AML-193 (cell line): ENCODE data around the gene HSD17B7.
"Not testable (repeated sequence)": the region's sequence is repeated elsewhere in the genome, so short reads cannot be mapped to it uniquely, and the experiment has no call there.

Source experiments
- DNase-seq, 2 experiments: peaks; one replicate each; lab custom pipeline; 2025; lab: John Stamatoyannopoulos, UW

The HSD17B7 gene, protein sequence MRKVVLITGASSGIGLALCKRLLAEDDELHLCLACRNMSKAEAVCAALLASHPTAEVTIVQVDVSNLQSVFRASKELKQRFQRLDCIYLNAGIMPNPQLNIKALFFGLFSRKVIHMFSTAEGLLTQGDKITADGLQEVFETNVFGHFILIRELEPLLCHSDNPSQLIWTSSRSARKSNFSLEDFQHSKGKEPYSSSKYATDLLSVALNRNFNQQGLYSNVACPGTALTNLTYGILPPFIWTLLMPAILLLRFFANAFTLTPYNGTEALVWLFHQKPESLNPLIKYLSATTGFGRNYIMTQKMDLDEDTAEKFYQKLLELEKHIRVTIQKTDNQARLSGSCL

DNA sequence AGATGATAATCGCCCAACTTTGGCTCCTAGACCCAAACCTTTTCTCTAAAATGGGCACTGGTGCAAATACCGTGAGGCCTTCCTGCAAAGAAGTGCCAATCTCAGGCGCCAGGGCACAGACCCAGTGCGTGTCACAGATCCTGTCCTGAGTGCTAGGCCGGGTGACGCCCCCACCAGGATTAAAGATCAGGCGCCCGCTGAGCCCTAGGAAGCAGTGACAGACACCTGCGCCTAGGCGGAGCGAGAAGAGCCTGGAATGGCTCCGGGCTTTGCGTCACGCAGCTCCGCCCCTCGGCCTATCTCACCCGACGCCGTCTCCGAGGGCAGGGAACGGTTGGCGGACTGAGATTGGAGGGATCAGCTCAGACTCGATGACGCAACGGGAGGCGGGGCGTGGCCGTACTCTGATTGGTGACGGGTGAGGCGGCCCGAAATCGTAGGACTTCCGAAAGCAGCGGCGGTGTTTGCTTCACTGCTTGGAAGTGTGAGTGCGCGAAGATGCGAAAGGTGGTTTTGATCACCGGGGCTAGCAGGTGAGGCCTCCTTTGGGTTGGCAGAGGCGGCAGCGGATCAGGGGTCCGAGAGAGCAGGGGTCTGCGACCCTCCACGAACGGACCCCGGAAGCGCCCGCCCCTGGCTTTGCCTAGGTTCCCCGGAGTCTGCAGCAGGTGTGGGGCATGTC, at the start of gene HSD17B7:
HSD17B7 (plus strand) TSS at position 400 of the 682 bp plus-strand sequence; CDS start at position 499, 99 bp downstream.
- peak; percentile 35 to 49 for DNase-seq

DNA sequence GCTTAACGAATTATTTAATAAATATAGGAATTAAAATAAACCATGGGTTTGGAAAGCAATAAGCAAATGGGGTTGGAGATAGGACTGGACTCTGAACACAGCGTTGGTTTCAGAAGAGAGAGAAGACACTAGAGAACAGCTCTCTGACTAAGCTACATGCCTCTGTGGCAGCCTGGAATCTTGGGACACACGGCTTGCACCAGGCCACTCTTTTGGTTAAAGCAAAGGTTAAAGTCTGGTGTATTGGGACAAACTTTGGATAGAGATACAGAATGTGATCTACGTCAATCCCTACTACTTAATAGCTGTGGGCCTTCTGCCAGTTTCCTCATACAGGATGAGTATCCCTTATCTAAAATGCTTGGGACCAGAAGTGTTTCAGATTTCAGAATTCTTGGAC, 49.7 kb upstream of the HSD17B7 start:
- no peak for DNase-seq

DNA sequence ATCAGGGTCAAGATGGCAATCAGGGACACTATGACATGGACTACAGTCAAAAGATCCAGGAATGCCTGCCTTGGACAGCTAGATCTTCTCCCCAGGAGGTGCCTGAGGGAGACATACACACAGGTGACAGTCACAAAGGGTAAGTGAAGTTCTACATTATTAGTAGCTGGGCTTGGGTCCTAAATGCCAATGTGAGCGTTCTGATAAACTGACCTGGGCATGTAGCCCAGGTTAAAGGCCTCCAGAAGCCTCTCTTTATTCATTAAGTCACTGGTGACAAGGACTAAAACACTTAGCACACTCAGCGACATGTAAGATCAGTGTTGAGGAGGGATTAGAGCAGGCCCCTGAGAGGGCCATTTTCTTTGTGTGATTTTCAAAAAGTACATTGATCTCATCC, 48.9 kb upstream of the HSD17B7 start:
- no peak for DNase-seq

DNA sequence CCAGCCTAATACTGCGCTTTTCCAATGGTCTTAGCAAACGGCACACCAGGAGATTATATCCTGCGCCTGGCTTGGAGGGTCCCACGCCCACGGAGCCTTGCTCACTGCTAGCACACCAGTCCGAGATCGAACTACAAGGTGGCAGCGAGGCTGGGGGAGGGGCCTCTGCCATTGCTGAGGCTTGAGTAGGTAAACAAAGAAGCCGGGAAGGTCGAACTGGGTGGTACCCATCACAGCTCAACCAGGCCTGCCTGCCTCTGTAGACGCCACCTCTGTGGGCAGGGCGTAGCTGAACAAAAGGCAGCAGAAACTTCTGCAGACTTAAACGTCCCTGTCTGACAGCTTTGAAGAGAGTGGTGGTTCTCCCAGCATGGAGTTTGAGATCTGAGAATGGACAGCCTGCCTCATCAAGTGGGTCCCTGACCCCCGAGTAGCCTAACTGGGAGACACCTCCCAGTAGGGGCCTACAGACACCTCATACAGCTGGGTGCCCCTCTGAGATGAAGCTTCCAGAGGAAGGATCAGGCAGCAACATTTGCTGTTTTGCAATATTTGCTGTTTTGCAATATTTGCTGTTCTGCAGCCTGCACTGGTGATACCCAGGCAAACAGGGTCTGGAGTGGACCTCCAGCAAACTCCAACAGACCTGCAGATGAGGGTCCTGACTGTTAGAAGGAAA, 44.1 kb upstream of the HSD17B7 start:
- not testable (repeated sequence) for DNase-seq

DNA sequence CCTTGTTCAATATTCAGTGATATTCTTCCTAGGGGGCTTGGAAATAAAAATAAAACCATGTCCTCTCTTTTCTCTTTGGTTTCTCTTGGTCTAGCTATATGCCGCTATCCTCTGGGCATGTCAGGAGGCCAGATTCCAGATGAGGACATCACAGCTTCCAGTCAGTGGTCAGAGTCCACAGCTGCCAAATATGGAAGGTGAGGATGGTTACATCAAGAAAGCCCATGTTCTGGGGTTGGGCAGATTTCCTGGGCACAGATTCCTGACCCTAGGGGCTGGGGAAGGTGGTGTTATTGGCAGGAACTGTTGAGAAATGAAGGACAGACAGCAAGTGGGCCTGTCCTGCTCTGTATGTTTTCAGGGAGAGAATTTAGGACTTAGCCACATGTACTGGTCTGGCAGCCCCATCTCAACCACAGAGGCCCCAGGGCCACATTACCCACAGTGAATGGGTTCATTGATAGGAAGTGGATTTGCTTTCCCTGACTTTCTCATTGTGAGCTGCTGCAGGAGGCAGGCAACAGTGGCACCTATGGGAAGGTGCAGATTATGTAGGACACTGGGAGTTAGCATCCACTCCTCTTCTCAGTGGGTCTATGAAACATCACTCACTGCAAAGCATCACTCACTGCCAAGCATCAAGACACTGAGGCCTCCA, 37.4 kb upstream of the HSD17B7 start:
- no peak for DNase-seq

DNA sequence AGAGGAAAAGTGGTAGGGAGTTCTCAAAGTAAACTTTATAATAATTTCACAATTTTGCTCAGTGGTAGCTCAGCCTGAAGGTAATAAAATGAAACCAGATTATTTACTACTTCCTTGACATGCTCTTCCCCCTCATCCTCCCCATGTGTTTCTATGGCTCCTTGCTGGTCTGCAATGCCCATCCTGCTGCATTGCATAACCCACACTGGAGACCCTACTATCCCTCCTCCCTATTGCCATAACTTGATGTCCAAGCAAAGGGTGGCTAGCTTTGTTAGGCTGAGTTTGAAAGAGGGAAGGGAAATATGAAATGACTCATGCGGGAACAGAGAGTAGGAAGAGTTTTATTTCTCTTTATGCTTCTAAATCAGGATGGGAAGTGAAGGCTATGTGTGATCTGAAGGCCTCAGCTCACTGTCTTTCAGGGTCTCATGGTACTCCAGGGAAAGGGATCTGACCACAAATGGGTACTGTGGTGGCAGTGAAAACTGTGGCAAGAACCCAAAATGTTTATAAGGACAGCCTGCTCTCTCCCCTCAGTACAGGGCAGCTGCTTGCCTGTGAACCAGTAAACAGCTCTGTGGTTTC, 36.4 kb upstream of the HSD17B7 start:
- no peak for DNase-seq

DNA sequence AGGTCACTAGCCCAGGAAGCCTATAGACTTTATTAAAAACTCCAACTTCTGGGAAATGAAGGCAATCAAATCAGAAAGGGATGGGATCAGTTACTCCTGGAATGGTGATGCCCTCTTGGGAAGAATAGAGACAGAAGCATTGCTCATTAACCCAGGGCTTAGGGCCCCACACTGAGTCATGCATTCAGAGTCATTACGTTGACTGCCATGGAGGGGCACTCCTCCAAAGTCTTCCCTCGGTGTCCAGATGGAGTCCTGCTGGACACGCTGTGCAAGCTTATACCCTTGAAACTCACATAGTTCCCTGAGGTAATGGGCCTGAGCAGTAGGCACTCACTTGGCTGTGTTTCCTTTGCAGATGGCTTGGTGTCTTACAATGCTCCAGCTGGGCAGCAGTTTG, 35.2 kb upstream of the HSD17B7 start:
- DNase-seq, result no peak

DNA sequence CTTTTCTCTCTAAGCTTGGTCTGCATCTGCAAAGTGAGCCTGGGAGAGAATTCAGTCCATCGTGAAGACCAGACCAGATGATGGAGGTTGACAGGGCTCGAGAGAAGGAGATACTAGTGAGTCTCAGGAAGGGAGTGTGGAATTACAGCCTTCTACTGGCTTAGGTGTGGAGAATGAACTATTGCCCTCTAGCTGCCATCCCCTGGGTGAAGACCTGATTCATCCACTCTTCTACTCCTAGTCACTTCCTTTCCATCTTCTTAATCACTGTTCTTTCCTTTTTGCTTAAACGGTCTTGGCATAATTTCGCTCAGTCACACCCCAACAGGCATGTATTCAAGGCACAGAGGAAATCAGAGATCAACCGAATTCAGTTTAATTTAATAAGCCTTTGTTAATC, 34.0 kb upstream of the HSD17B7 start:
- DNase-seq, result no peak

DNA sequence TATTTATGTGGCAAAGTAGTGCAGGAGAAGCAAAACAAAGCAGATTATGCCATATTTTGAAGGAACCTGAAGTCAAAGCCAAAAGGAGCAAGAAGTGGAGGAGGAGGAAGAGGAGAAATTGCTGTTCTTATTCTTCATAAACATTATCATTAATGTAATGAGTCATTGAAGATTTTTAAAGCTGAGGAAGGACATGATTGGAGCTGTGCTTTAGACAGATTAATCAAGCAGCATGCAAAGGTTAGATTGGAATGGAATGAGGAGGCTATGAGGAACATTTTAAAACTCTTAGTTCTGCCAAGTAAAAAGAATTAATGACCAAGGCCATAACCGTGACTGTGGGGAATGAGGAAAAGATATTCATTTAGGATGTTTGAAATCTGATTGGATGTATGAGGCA, 33.0 kb upstream of the HSD17B7 start:
- DNase-seq, result no peak

DNA sequence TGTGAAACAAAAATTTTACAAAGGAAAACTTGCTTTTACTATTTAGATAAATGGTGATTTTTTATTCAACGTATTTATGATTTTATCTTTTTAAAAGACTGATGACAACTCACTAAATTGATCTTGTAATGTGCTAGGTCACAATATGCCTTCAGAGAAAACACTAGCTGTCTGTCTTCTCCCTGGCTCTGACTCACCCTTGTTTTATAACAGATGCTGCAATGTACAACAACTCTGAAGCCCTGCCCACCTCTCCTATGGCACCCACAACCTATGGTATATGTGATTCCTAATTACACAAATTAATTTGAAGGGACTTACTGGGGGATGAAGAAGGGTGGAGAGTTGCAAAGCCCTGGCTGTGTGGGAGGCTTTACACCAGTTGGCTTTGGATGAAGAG, 24.7 kb upstream of the HSD17B7 start:
- no peak for DNase-seq

DNA sequence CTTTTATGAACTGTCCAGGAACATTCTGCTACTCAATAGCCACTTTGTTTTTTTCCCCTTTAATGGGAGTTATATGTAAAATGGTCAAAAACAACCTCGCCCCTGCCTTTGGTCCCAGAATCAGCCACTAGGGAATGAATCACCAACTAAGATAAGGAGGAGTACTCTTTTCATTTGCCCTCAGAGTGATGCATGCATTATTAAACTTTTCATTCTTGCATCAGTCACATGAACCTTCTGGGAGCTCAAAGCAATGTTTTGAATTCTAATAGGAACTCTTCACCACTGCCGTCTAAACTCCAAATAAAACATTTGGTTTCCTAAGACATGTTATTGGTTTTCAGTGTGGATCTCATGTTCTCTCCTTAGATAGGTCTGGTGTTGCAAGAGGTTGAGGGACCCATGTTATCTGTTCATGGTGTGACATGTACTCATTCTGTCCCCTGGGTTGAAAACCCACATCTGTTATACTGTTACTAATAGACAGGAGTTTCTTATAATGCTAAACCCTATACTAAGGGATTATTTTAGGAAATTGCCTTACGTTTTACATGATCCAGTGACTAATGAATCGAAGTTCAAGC, 17.8 kb upstream of the HSD17B7 start:
- no peak for DNase-seq

DNA sequence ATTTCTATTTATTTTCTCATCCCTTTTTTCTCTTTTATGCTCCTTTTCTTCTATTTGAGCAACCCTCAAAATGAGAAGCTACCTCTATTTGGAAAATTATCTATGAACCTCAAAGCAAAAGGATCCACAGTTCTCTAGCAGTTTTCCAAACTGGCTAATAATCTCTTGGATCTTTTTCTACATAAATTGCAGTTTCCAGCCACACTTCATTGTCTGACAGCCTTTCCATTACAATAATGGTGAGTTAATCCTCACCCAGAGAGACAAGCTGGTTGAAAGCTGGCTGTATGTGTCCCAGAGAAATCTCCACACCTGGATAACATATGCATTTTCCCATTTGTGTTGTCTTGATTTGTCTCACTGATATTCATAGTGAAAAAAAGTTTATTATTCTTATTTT, 16.5 kb upstream of the HSD17B7 start:
- DNase-seq, result no peak

DNA sequence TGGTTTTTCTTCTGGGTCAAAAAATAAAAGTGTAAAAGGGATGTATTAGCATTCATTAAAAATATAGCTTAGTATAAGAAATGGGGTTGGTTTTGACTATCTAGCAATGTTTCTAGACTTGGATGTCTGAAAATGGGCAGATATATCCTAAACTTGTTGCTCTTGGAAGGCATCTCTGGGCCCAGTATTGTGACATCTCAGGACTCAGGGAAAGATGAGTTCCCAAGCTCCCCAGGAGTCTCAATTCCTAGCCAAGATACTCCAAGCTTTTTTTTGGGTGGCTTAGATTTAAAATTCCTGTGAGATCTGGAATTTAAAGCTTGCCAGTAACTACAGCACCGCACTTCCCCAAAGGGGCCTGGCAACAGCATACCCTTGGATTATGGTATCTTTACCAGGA, 11.5 kb upstream of the HSD17B7 start:
- DNase-seq, result no peak

DNA sequence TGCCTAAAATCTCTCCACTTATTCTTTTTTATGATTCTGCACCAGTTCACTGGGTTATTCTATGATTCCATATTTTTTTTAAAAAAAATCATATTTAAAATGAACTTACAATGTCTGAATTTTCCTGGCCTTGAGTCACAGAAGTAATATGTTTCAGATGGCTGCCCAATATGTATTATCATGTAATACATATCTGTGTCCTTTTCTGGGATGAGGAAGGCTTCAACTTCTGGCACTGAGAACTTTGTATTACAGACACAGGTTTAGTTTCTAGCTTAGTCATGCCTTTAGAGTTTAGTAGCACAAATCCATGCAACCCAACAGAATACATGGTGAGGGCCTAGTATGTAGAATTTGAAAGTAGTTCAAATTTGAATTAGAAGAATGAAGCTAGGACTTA, 7.8 kb upstream of the HSD17B7 start:
- no peak for DNase-seq

DNA sequence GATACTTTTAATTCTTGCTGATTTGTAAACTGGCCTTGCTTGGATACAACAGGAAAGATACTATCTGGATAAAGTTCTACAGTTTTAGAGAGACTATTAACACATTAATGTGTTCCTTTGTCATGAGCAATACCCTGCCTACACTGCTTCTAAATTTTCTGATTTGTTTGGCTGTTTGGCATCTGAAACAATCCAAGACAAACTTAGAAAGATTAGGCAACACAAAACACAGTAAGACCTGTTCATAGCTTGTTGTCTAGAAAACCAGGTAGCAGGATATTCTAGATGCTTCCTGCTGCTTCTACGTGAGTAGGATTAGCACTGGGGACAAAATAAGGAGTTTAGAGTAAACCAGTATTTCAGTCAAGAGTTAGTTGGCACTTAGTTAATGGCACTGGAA, 5.6 kb upstream of the HSD17B7 start:
- DNase-seq, result not testable (repeated sequence)

DNA sequence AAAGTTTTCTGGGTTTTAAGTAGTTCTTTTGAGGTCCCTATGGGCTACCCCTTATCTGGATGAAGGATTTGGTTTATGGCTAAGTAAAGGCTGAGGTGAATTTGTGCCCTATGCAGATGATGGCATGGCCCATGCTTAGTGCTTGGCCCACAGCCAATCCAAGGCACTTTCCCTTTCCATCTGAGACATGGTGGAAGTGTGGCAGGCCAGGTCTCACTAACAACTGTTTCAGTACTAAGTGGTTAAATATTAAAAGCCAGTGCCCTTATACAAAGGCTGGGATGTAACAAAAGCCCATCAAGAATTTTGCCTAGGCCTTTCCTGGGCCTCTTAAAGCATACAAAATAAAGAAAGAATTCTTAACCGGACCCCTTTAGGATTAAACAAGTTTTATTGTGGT, 1.7 kb upstream of the HSD17B7 start:
- not testable (repeated sequence) for DNase-seq

DNA sequence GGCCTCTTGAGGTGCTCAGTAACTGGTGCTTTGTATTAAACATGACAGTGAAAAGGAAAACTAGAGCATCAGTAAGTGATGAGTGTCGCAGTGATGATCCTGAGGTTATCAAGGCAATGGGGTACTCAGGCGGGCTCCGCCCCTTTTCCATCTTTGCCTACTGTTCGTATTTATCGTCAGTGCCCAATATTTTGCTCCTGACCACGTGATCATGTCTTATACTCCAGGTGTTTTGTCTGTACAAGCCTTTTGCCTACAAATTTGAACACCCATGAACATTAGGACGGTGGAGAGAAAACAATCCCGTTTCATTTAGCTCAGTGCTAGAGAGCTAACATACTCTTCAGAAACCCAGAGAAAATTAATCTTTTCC, 469 bp downstream of the HSD17B7 start:
- DNase-seq, result not testable (repeated sequence)

DNA sequence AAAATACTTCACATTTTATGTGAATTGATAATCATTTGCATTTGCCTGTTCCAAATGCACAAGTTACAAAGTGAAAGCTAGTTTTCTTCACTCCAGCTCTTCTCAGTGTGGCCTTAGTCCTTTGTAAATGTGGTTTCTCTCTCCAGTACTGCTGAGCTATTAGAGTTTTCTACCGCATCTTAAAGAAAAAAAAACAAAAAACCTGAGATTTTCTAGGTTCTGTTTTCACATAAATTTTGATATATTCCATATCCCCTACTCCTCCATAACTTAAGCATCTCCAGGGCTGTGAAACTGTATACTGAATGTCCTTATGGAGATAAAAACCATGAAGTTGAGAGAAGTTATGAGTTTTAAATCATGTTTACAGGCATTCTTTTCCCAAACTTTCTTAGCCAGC, 3.8 kb downstream of the HSD17B7 start:
- not testable (repeated sequence) for DNase-seq

DNA sequence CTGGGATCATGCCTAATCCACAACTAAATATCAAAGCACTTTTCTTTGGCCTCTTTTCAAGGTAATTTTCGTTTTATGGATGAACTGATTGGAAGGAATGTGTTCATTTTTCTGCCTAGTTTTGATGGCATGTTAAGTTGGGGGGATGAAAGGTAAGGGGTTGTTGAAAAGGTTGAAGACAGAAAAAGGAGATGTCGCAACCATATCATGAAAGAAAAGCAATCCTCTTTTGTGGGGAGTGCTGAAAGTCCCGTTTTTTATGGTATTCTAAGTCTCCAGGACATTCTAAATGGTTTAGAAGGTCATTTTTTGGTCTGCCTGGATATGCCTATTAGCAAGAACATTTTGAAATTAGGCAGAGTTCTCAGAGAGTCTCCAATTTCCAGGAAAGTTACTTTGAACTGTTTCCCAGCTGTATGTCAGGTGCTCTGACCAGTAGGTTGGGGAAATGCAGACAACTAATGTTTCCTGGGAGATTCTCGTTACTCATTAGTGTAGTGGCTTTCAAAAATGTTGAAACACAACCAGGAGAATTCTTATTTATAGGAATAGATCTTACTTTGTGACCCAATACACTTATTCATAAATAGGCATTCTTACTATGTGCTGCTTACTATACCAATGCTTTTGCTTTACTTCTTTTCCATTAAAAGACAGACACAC, 6.2 kb downstream of the HSD17B7 start:
- DNase-seq, result not testable (repeated sequence)

DNA sequence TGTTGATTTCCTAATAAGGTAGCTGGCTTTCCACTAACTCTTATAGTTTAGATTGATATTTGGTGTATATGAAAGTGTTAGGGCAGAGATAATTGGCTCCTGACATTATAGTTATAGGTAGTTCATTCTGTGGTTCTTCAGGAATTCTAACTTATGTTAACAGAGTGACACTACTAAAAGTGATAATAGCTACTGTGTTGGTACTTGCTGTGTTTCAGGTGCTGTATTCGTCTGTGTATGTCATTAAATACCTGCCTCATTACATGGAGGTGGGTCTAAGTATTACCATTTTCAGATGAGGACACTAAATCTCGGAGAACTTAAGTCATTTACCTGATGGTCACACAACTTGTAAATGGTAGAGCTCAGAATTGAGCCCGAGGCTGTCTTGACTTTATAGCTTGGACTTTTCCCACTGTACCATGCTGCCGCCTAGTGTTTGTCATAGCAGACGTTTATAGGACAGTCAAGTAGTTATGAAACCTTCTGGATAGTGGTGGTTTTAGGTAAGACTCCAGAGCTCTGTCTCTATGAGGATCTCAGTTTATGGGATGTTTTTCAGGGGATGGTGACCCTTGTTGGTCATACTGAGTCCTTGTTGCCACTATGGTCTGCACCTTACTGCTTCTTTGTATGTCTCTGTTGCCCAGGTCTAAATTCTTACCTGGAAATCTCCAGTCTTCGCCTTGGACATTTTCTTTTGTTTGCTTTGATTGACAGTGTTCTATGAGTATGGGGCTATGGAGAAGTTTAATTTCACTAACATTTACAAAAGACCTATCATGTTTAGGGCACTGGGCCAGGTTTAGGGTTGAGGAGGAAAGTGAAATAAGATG, 9.7 kb downstream of the HSD17B7 start:
- DNase-seq, result peak; percentile 8 to 20
